ENCODE data around the gene CCSER1.

DNA sequence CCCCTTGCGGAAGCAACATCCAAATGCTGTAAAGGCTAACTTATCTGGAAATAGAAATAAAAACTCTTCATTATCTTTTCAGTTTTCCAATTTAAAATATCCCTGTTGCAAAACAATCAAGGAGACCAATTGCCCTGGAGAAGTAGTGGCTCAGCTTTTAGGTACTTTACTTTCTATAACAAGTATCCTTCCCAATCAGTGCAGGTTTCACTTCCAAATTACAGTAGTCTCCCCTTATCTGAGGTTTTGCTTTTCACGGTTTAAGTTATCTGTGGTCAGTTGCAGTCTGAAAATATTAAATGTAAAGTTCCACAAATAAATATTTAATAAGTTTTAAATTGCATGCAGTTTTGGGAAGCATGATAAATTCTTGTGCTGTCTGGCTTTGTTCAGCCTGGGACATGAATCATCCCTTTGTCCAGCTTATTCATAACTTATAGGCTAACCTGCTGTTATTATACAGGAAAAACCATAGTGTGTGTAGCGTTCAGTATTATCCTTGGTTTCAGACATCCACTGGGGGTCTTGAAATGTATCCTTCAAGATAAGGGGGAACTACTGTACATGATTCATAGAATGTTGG lies 1203.5 kb downstream of the CCSER1 start:
- TF ChIP-seq, protein P1, sequence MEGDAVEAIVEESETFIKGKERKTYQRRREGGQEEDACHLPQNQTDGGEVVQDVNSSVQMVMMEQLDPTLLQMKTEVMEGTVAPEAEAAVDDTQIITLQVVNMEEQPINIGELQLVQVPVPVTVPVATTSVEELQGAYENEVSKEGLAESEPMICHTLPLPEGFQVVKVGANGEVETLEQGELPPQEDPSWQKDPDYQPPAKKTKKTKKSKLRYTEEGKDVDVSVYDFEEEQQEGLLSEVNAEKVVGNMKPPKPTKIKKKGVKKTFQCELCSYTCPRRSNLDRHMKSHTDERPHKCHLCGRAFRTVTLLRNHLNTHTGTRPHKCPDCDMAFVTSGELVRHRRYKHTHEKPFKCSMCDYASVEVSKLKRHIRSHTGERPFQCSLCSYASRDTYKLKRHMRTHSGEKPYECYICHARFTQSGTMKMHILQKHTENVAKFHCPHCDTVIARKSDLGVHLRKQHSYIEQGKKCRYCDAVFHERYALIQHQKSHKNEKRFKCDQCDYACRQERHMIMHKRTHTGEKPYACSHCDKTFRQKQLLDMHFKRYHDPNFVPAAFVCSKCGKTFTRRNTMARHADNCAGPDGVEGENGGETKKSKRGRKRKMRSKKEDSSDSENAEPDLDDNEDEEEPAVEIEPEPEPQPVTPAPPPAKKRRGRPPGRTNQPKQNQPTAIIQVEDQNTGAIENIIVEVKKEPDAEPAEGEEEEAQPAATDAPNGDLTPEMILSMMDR (conservative IDR thresholded peaks at IDR 0.05 in 1 of 2, IDR thresholded peaks at IDR 0.05 in 1 of 2; ENCODE audit: extremely low read depth in 1 of 2, insufficient read depth in 1 of 2, low read depth in 1 of 2, low read length in 2 of 2) = no peak
- TF ChIP-seq EZH2 (IDR thresholded peaks at IDR 0.05; ENCODE audit: borderline replicate concordance, low read length) = no peak

Measured in mammary epithelial cell (primary cell).